ENCODE measurements around the gene GDPD4. TPM values are rescaled to one million over a fixed set of nuclear protein-coding genes. Genes with fewer than 3 reads are reported as not detected.

Gene GDPD4
- total and polyA plus RNA-seq, 9 of the 15 experiments (the other 6 are each of a cell fraction or from before 2014, with no cell fraction given) = 0.40 TPM; not detected in 8

- POLR2A ChIA-PET = interaction anchor here (0.5 to 0.6 kb wide), 2 partner anchors 1375 to 1412 kb away, joined by 3 read pairs; no protein-coding TSS in a partner anchor
- Histone ChIP-seq H3K9me3 (replicated peaks; ENCODE audit: control insufficient read depth, insufficient read depth, low read depth, low read length) (no peaks in the 10 kb centered on the region), H3K4me3 (no peak overlapping the region), H3K9ac (ENCODE audit: insufficient read depth in 1 of 2, low read depth in 2 of 2, low read length in 2 of 2) (no peak overlapping the region), H3K4me1 (replicated peaks in 1 of 2; ENCODE audit: control insufficient read depth in 2 of 2, insufficient read depth in 2 of 2, low read length in 2 of 2) (peaks cover 0 to 4% of the 10 kb centered on the region in 2 experiments; a peak in 1 of 5 replicates), H4K20me1 (replicated peaks; ENCODE audit: control insufficient read depth, insufficient read depth, low read length) (no peaks in the 10 kb centered on the region), H3K36me3 (ENCODE audit: control insufficient read depth, insufficient read depth, low read length) (no peaks in the 10 kb centered on the region), H3K79me2 (ENCODE audit: control insufficient read depth, insufficient read depth, low read length) (no peaks in the 10 kb centered on the region), H2AFZ (ENCODE audit: low read depth, low read length) (no peak overlapping the region), H3K27me3 (ENCODE audit: control insufficient read depth in 2 of 2, insufficient read depth in 2 of 2, low read length in 2 of 2) (peaks cover 23 to 70% of the 10 kb centered on the region in 2 experiments; a peak in 4 of 5 replicates), H3K4me2 (ENCODE audit: insufficient read depth, low read length) (no peak overlapping the region), H3K27ac (ENCODE audit: extremely low read depth, low read depth, low read length) (no peak overlapping the region), H3K9me1 (ENCODE audit: control insufficient read depth, insufficient read depth, low read length) (no peaks in the 10 kb centered on the region)
- in situ Hi-C loops (cut with MboI) (loop anchor here (10.0 kb wide), 1 partner anchor 139 kb away; no protein-coding TSS in a partner anchor), intact Hi-C loops (cut with micrococcal nuclease) (no loop called here)
- no peak for FAIRE-seq
- no peak for DNase-seq (ENCODE audit: extremely low read depth in 1 of 4, low spot score in 3 of 4)
- WGBS (ENCODE audit: insufficient coverage, low coverage, missing lambda C conversion rate) = 3% methylated on average over 15 of the region's 15 CpGs
- TF ChIP-seq U2AF2 (optimal IDR thresholded peaks at IDR 0.05; ENCODE audit: low read depth, low read length) = no peak
- TF ChIP-seq HNRNPK (IDR thresholded peaks at IDR 0.05; ENCODE audit: low read depth, low read length, poor library complexity, severe bottlenecking) = no peak
- TF ChIP-seq FOSL1 (tag; conservative IDR thresholded peaks at IDR 0.05) = no peak
- no peak for TF ChIP-seq ZNF780A (CRISPR knock-in tag; IDR thresholded peaks at IDR 0.05)
- TF ChIP-seq, protein P1, sequence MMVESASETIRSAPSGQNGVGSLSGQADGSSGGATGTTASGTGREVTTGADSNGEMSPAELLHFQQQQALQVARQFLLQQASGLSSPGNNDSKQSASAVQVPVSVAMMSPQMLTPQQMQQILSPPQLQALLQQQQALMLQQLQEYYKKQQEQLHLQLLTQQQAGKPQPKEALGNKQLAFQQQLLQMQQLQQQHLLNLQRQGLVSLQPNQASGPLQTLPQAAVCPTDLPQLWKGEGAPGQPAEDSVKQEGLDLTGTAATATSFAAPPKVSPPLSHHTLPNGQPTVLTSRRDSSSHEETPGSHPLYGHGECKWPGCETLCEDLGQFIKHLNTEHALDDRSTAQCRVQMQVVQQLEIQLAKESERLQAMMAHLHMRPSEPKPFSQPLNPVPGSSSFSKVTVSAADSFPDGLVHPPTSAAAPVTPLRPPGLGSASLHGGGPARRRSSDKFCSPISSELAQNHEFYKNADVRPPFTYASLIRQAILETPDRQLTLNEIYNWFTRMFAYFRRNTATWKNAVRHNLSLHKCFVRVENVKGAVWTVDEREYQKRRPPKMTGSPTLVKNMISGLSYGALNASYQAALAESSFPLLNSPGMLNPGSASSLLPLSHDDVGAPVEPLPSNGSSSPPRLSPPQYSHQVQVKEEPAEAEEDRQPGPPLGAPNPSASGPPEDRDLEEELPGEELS (CRISPR knock-in tag; IDR thresholded peaks at IDR 0.05; ENCODE audit: borderline replicate concordance) = no peak
- TF ChIP-seq ZBTB7A (IDR thresholded peaks at IDR 0.05; ENCODE audit: borderline replicate concordance, control insufficient read depth, low read depth, low read length) = no peak
- TF ChIP-seq, protein P2, sequence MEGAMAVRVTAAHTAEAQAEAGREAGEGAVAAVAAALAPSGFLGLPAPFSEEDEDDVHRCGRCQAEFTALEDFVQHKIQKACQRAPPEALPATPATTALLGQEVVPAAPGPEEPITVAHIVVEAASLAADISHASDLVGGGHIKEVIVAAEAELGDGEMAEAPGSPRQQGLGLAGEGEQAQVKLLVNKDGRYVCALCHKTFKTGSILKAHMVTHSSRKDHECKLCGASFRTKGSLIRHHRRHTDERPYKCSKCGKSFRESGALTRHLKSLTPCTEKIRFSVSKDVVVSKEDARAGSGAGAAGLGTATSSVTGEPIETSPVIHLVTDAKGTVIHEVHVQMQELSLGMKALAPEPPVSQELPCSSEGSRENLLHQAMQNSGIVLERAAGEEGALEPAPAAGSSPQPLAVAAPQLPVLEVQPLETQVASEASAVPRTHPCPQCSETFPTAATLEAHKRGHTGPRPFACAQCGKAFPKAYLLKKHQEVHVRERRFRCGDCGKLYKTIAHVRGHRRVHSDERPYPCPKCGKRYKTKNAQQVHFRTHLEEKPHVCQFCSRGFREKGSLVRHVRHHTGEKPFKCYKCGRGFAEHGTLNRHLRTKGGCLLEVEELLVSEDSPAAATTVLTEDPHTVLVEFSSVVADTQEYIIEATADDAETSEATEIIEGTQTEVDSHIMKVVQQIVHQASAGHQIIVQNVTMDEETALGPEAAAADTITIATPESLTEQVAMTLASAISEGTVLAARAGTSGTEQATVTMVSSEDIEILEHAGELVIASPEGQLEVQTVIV (CRISPR knock-in tag; IDR thresholded peaks at IDR 0.05; ENCODE audit: borderline replicate concordance) = no peak
- TF ChIP-seq MBD2 (IDR thresholded peaks at IDR 0.05; ENCODE audit: borderline replicate concordance, low read depth) = no peak
- no peak for TF ChIP-seq RFX5 (IDR thresholded peaks at IDR 0.05; ENCODE audit: low read depth, low read length)
- no peak for TF ChIP-seq POLR2H (tag; IDR thresholded peaks at IDR 0.05; ENCODE audit: low read depth)
- no peak for TF ChIP-seq GTF2B (IDR thresholded peaks at IDR 0.05; ENCODE audit: extremely low read depth, insufficient read length)
- no peak for TF ChIP-seq RFX1 (IDR thresholded peaks at IDR 0.05)
- no peak for TF ChIP-seq ZC3H11A (IDR thresholded peaks at IDR 0.05; ENCODE audit: low read depth, low read length)
- no TSS peak for BruUV-seq (replicated peaks)
- no peak for ATAC-seq
- CTCF ChIA-PET (ENCODE audit: low intra/inter-chr PET ratio) = no interaction called here
Measured at GRCh38 chr11:77184136-77184860, 117.2 kb downstream of the GDPD4 start.
